HCT116 (cell line): ENCODE data around the gene DMWD. TPM values are rescaled to one million over a fixed set of nuclear protein-coding genes. Genes with fewer than 3 reads are reported as not detected.

Experiments
- ATAC-seq: fragments of 200-7000 bp; cut with Tn5 transposase; 2 replicates; pipeline ENCODE4 v1.9.1; 2020; ENCODE audit warnings: mild to moderate bottlenecking, moderate library complexity
- BruUV-seq: library from RNA; stranded (reverse); fragments of 400-500 nt; replicated peaks from 2 replicates; lab custom pipeline; 2021; lab: Mats Ljungman, UMichigan
- CTCF ChIA-PET: fragments of 300-600 bp; sonication (Branson Sonifier 250); formaldehyde crosslinking; loops from one replicate; lab custom pipeline; 2021; ENCODE audit warnings: antibody characterized with exemption; lab: Charles Lee
- POLR2A ChIA-PET: fragments of 300-600, 350-600 bp; sonication (Branson Sonifier 250); formaldehyde crosslinking; loops from one replicate; lab custom pipeline; 2021; ENCODE audit warnings: antibody characterized with exemption; lab: Charles Lee
- RAD21 ChIA-PET, 2 experiments: fragments of 300-600 bp; sonication (Branson Sonifier 250); formaldehyde crosslinking; loops; one replicate each; lab custom pipeline; 2023; ENCODE audit warnings: low total read pairs in 2 of 2; ENCODE audit not compliant: uncharacterized antibody in 2 of 2, unreplicated experiment in 2 of 2, low non-redundant PET in 1 of 2; lab: Charles Lee
- DNase-seq: peaks from one replicate; pipeline ENCODE4 v3.0.0-alpha.2; 2010; ENCODE audit warnings: low read depth, low spot score
- H2AFZ ChIP-seq: fragments of 200-600 bp; shearing (Covaris generic), sonication (generic); 2 replicates; pipeline ENCODE4 v1.6.1; 2017; ENCODE audit warnings: low read depth, mixed run types, mixed read lengths, antibody characterized with exemption, low read length; ENCODE audit not compliant: poor library complexity, severe bottlenecking
- H3K27ac ChIP-seq: 2 replicates; pipeline ENCODE4 v1.5.1; 2012; ENCODE audit warnings: low read depth, low read length
- H3K27me3 ChIP-seq: fragments of 200-600 bp; sonication (generic); 2 replicates; pipeline ENCODE4 v1.6.1; 2016; ENCODE audit warnings: mixed run types, low read length, mixed read lengths; ENCODE audit not compliant: insufficient read depth
- H3K36me3 ChIP-seq, 2 experiments: fragments of 200-500 bp in 1 of 2; fragments of 200-600 bp in 1 of 2; sonication (Bioruptor generic) in 1 of 2; sonication (generic) in 1 of 2; 2 replicates each; pipeline versions ENCODE4 v1.5.1 to v1.6.1; 2014 to 2016; ENCODE audit warnings: low read length in 2 of 2, inconsistent platforms in 1 of 2, mixed read lengths in 1 of 2, mixed run types in 1 of 2; ENCODE audit not compliant: insufficient read depth in 2 of 2, control insufficient read depth in 1 of 2
- H3K4me1 ChIP-seq, 2 experiments: fragments of 200-600 bp in 1 of 2; sonication (generic) in 1 of 2; 2 replicates each; pipeline versions ENCODE4 v1.5.1 to v1.6.1; 2012 to 2017; ENCODE audit warnings: low read length in 2 of 2, inconsistent platforms in 1 of 2, mild to moderate bottlenecking in 1 of 2, mixed read lengths in 1 of 2, mixed run types in 1 of 2, moderate library complexity in 1 of 2; ENCODE audit not compliant: insufficient read depth in 2 of 2, control insufficient read depth in 1 of 2
- H3K4me2 ChIP-seq: fragments of 200-600 bp; sonication (generic); 2 replicates; pipeline ENCODE4 v1.6.1; 2017; ENCODE audit warnings: mixed run types, low read length, mixed read lengths
- H3K4me3 ChIP-seq, 2 experiments: fragments of 200-600 bp in 1 of 2; sonication (generic) in 1 of 2; replicated peaks in 1 of 2; 2 replicates each; pipeline ENCODE4 v1.5.1; 2011 to 2016; ENCODE audit warnings: low read length in 2 of 2, control low read depth in 1 of 2, low read depth in 1 of 2, mild to moderate bottlenecking in 1 of 2, mixed read lengths in 1 of 2, mixed run types in 1 of 2
- H3K79me2 ChIP-seq: fragments of 200-600 bp; sonication (generic); 2 replicates; pipeline ENCODE4 v1.6.1; 2017; ENCODE audit warnings: mild to moderate bottlenecking, mixed run types, low read length, moderate library complexity, mixed read lengths; ENCODE audit not compliant: insufficient read depth
- H3K9ac ChIP-seq: fragments of 200-600 bp; sonication (generic); 2 replicates; pipeline ENCODE4 v1.6.1; 2016; ENCODE audit warnings: low read length, mixed read lengths
- H3K9me2 ChIP-seq: fragments of 200-600 bp; sonication (generic), shearing (Covaris generic); 2 replicates; pipeline ENCODE4 v1.6.1; 2017; ENCODE audit warnings: mixed run types, mild to moderate bottlenecking, moderate library complexity; ENCODE audit not compliant: insufficient read depth
- H3K9me3 ChIP-seq, 2 experiments: fragments of 200-500 bp in 1 of 2; fragments of 200-600 bp in 1 of 2; sonication (Bioruptor generic) in 1 of 2; sonication (generic) in 1 of 2; 2 replicates each; pipeline ENCODE4 v1.6.1; 2014 to 2017; ENCODE audit warnings: low read length in 2 of 2, mixed read lengths in 2 of 2, inconsistent platforms in 1 of 2, low read depth in 1 of 2, mild to moderate bottlenecking in 1 of 2, mixed run types in 1 of 2, moderate library complexity in 1 of 2; ENCODE audit not compliant: control insufficient read depth in 1 of 2, insufficient read depth in 1 of 2
- H4K20me1 ChIP-seq: fragments of 200-600 bp; sonication (generic), shearing (Covaris generic); 2 replicates; pipeline ENCODE4 v1.6.1; 2017; ENCODE audit warnings: mixed run types, mild to moderate bottlenecking, moderate library complexity; ENCODE audit not compliant: insufficient read depth
- ATF3 ChIP-seq: IDR thresholded peaks from 2 replicates; pipeline ENCODE4 v1.6.1; 2012
- CBX3 ChIP-seq: IDR thresholded peaks from 2 replicates; pipeline ENCODE4 v1.6.1; 2012; ENCODE audit warnings: low read depth
- CTCF ChIP-seq, 3 experiments: fragments of 200-600 bp in 1 of 3; sonication (generic) in 1 of 3; IDR thresholded peaks in 2 of 3; conservative IDR thresholded peaks in 1 of 3; 2 replicates each; pipeline ENCODE4 v1.5.1; 2012 to 2017; ENCODE audit warnings: low read depth in 2 of 3, low read length in 2 of 3, antibody characterized with exemption in 1 of 3, borderline replicate concordance in 1 of 3, control low read depth in 1 of 3, mild to moderate bottlenecking in 1 of 3, mixed read lengths in 1 of 3, mixed run types in 1 of 3, moderate library complexity in 1 of 3; ENCODE audit not compliant: insufficient read depth in 1 of 3
- ELF1 ChIP-seq: IDR thresholded peaks from 2 replicates; pipeline ENCODE4 v1.6.1; 2012; ENCODE audit warnings: low read depth, borderline replicate concordance
- EZH2 ChIP-seq: fragments of 200-600 bp; sonication (generic); IDR thresholded peaks from 2 replicates; pipeline ENCODE4 v1.6.1; 2017; ENCODE audit warnings: antibody characterized with exemption, mixed run types
- FOSL1 ChIP-seq: IDR thresholded peaks from 2 replicates; pipeline ENCODE4 v1.6.1; 2012; ENCODE audit warnings: low read depth
- JUND ChIP-seq: IDR thresholded peaks from 2 replicates; pipeline ENCODE4 v1.6.1; 2012
- MAX ChIP-seq: IDR thresholded peaks from 2 replicates; pipeline ENCODE4 v1.6.1; 2012
- RAD21 ChIP-seq: IDR thresholded peaks from 2 replicates; pipeline ENCODE4 v1.6.1; 2012; ENCODE audit warnings: low read depth, mild to moderate bottlenecking
- SIN3A ChIP-seq: IDR thresholded peaks from 2 replicates; pipeline ENCODE4 v1.6.1; 2012; ENCODE audit warnings: low read depth
- SRF ChIP-seq: IDR thresholded peaks from 2 replicates; pipeline ENCODE4 v1.6.1; 2012; ENCODE audit warnings: low read depth
- YY1 ChIP-seq: IDR thresholded peaks from 2 replicates; pipeline ENCODE4 v1.6.1; 2011; ENCODE audit warnings: low read length, low read depth, moderate library complexity, mild to moderate bottlenecking; ENCODE audit not compliant: insufficient replicate concordance; ENCODE audit errors: extremely low read depth
- ZBTB33 ChIP-seq: IDR thresholded peaks from 2 replicates; pipeline ENCODE4 v1.6.1; 2011; ENCODE audit warnings: mild to moderate bottlenecking, low read length, moderate library complexity; ENCODE audit not compliant: insufficient replicate concordance; ENCODE audit errors: extremely low read depth
- ZFX ChIP-seq: fragments of 450-650 bp; IDR thresholded peaks from 2 replicates; pipeline ENCODE4 v1.6.1; 2017
- ZNF274 ChIP-seq: fragments of 200-500 bp; sonication (Bioruptor generic); IDR thresholded peaks from 2 replicates; pipeline ENCODE4 v1.6.1; 2014; ENCODE audit warnings: mild to moderate bottlenecking, low read depth, low read length, inconsistent platforms
- intact Hi-C: fragments of 100-400 bp; cut with micrococcal nuclease; formaldehyde crosslinking; loops from 2 replicates; pipeline ENCODE4 v1.10.0; 2022
- total RNA-seq: library from RNA; stranded (reverse); gene quantifications from one replicate; pipeline ENCODE4 v1.2.1, GENCODE V29; 2021; ENCODE audit not compliant: unreplicated experiment

The DMWD gene
- total RNA-seq, 1 experiment from 2014 or later: 56.8 TPM

GRCh38 chr19:45778010-45778661 is 14.5 kb downstream of the DMWD start:
- POLR2A ChIA-PET: no interaction called here

More at GRCh38 chr19:45778010-45778661, 14.5 kb downstream of the DMWD start:
- intact Hi-C loops: loop anchor here (10.0 kb wide), 1 partner anchor 683 kb away; the partner anchor contains the start of gene PPP1R37
- H2AFZ ChIP-seq: no peak overlapping the region
- peaks cover 0 to 10% of the 10 kb centered on the region in 2 experiments; a peak in 3 of 4 replicates for H3K36me3 ChIP-seq
- CTCF ChIA-PET: interaction anchor here (2.2 kb wide), 1 partner anchor 9 kb away, joined by 71 read pairs; the partner anchor contains the start of gene SIX5
- H3K9ac ChIP-seq: no peak overlapping the region
- TF ChIP-seq MAX (no peak), ZFX (no peak), RAD21 (no peak), ATF3 (no peak), CTCF (IDR thresholded peaks at IDR 0.05 in 2 of 3, conservative IDR thresholded peaks at IDR 0.05 in 1 of 3; ENCODE audit: borderline replicate concordance in 1 of 3, insufficient read depth in 1 of 3, low read depth in 2 of 3, low read length in 2 of 3) (no peak), SRF (no peak), SIN3A (no peak), YY1 (no peak), EZH2 (no peak), FOSL1 (no peak), ZBTB33 (no peak), ELF1 (no peak), CBX3 (no peak), JUND (no peak), ZNF274 (no peak)
- peak overlapping the region; percentile 84 for H3K4me2 ChIP-seq
- H3K27ac ChIP-seq: no peak overlapping the region; the same call in 1 of the 2 replicates
- no peaks in the 10 kb centered on the region for H3K27me3 ChIP-seq
- H3K4me1 ChIP-seq: peaks cover 38 to 48% of the 10 kb centered on the region in 2 experiments
- H3K9me3 ChIP-seq: no peaks in the 10 kb centered on the region
- H3K4me3 ChIP-seq: no peak overlapping the region
- BruUV-seq: no TSS peak
- RAD21 ChIA-PET: no interaction called here
- H3K79me2 ChIP-seq: no peaks in the 10 kb centered on the region
- no peaks in the 10 kb centered on the region for H4K20me1 ChIP-seq
- ATAC-seq (no peak), DNase-seq (no peak)
- no peaks in the 10 kb centered on the region for H3K9me2 ChIP-seq
